Measurements from ENCODE around the gene PKD1. TPM values are rescaled to one million over a fixed set of nuclear protein-coding genes. Genes with fewer than 3 reads are reported as not detected.
"Not testable (repeated sequence)": the region's sequence is repeated elsewhere in the genome, so short reads cannot be mapped to it uniquely, and the experiment has no call there.

Gene PKD1
- total RNA-seq, 6 donors from 2014 or later = 75.4 to 567 (median 106) TPM

DNA sequence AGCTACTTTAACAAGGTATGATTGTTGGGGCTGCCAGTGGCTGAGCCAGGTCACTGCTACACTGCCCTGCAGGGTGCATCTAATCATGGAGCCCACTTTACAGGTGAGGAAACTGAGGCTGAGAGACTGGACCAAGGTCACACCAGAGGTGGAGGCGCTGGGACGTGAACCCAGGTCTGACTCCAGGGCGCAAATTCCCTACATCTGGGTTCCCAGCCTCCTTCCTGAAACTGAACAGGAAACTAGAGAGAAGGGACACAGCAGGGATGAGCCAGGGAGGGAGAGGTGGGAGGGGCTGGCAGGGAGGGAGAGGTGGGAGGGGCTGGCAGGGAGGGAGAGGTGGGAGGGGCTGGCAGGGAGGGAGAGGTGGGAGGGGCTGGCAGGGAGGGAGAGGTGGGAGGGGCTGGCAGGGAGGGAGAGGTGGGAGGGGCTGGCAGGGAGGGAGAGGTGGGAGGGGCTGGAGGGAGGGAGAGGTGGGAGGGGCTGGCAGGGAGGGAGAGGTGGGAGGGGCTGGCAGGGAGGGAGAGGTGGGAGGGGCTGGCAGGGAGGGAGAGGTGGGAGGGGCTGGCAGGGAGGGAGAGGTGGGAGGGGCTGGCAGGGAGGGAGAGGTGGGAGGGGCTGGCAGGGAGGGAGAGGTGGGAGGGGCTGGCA, 7.9 kb downstream of the PKD1 start:
- Histone ChIP-seq H3K4me1 (peaks cover 44 to 61% (median 52%) of the 10 kb centered on the region in 4 donors), H3K27ac (peak overlapping the region; percentile 60 to 91 (median 88))
- H3K9me3 ChIP-seq, H3K36me3 ChIP-seq, DNase-seq, H3K4me3 ChIP-seq, H3K27me3 ChIP-seq: not testable (repeated sequence)
- WGBS, 2 donors = 74% methylated on average over 3 of the region's 3 CpGs; no CpG with 5 or more reads in 1 of the 2 donors
- TF ChIP-seq POLR2AphosphoS5 (IDR thresholded peaks at IDR 0.05) = peak in 1 of 2 donors; percentile 15
- ATAC-seq (ENCODE audit: low FRiP score in 2 of 2) = peak in 1 of 2 donors; percentile 18

DNA sequence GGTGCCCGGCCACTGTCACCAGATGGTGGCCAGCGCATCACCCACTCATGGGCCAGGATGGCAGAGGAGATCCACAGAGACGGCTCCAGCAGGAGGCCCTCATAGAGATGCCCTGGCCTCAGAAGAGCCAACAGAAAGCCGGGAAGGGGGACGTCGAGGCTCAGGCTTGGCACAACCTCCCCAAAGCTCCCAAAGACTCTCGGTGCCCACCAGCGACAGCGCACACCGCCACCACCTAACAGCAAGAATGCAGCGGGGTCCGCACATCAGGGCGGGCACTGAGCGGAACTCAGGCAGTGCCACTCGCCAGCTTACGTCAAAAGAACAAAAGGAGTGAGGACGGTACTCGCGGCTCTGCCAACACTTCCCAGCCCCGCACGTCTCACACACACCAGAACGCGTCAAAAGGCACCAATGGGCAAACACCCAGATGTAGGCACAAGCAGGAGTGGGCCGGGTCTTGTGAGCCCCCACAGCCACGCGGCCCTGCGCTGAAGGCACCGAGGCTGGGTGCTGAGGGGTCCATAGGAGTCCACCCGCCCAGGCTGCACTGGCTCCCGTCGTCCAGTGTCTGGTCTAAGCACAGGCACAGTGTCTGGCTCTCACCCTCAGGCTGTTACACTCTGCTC, 8.7 kb downstream of the PKD1 start:
- not testable (repeated sequence) for ATAC-seq (ENCODE audit: low FRiP score in 2 of 2); H3K27me3 ChIP-seq; H3K36me3 ChIP-seq; H3K9me3 ChIP-seq; H3K4me3 ChIP-seq
- WGBS, 2 donors = 65 to 85% methylated on average over 22 to 26 of the region's 31 CpGs
- Histone ChIP-seq H3K4me1 (peaks cover 49 to 67% (median 55%) of the 10 kb centered on the region in 4 donors), H3K27ac (peak overlapping the region; percentile 60 to 91 (median 88))
- DNase-seq = peak in 1 of 2 donors; percentile 86

DNA sequence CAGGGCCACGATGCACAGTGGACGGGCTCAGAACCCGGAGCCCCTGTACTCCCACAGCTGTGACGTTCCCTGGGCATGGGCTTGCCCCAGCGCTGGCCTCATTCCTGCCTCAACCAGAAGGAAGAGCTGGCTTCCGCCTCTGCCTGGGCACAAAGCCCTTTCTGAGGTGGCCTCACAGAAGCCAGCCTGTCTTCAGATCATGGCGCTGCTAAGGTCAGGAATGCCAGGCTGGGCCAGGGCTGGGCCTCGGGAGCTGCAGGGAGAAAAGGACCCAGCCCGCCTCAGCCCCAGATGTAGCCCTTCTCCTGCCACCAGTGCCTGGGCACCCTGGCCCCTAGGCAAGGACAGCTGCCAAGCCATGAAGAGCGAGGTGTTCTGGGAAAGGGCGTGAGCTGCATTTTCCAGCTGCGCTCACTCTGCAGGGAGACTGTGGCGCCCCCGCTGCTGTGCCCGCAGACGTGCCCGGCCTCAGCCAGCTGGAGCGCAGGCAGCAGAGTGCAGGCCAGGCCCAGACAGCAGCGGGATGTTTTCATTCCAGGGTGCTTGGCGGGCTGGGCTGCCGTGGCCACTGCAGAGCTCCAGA, 9.4 kb downstream of the PKD1 start:
- Histone ChIP-seq H3K27ac (peak overlapping the region; percentile 60 to 91 (median 88)), H3K4me1 (peaks cover 49 to 75% (median 58%) of the 10 kb centered on the region in 4 donors)
- H3K36me3 ChIP-seq; H3K4me3 ChIP-seq; H3K9me3 ChIP-seq; H3K27me3 ChIP-seq; ATAC-seq (ENCODE audit: low FRiP score in 2 of 2): not testable (repeated sequence)
- peak in 1 of 2 donors; percentile 42 for TF ChIP-seq POLR2AphosphoS5 (IDR thresholded peaks at IDR 0.05)
- 60% methylated on average over 16 of the region's 21 CpGs; no CpG with 5 or more reads in 1 of the 2 donors for WGBS, 2 donors
- peak in 1 of 2 donors; percentile 82 for DNase-seq

DNA sequence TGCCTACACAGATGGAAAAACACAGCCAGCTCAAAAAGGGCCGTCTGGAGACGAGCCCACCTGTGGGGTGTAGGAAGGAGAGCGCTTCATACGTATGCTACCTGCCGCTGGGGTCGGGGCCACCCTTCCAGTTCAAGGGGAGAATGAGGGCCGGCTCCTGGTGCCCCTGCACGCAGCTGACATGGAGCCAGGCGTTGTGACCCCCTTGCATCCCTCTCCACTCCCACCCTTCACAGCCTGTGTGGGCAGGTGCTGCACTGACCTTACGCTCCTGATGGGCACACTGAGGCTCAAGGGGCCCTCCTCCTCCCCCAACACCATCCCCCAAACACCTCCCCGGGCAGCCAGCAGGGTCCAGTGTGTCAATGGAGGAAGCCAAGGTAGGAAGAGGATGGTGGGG, 10.1 kb downstream of the PKD1 start:
- Histone ChIP-seq H3K4me1 (peaks cover 49 to 78% (median 58%) of the 10 kb centered on the region in 4 donors), H3K4me3 (peak overlapping the region in 2 of 4 donors; percentile 25 to 38), H3K27ac (peak overlapping the region; percentile 86 to 91 (median 88))
- not testable (repeated sequence) for ATAC-seq (ENCODE audit: low FRiP score in 2 of 2); H3K36me3 ChIP-seq; H3K27me3 ChIP-seq; H3K9me3 ChIP-seq; DNase-seq
- 43% methylated on average over 11 of the region's 11 CpGs; no CpG with 5 or more reads in 1 of the 2 donors for WGBS, 2 donors

DNA sequence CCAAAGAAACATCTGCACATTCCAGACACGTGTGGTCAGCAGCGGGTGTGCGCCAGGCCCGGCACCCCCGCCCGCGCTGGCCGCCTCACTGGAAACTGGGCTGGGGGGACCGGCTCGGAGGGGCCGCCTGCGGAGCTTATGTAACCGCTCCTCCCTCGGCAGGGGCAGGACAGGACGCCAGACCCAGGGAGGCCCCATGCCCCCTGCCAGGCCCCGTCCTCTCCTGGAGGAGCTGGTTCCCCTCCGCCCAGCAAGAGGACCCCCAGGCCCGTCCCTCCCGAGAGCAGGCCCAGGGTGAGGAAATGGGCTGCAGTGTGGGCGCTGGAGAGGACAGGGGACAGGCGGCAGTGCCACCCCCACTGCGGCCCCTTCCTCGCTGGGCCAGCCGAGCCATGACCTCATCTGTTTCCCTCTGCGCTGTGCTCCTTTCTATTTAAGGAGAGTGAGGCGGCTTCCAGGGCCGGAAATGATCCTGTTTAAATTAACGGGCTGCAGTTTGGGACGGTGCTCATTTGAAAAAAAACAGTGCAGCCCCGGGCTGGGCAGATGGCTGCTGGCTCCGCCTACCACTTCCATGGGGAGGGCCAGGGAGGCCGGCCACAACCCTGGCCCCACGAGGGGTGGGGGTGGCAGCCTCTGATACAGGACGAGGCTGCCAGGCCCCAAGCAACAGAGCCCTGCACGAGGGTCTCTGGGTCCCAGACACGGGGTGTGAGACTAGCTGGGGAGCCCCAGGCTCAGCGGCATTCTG, 10.8 kb downstream of the PKD1 start:
- H3K27me3 ChIP-seq, H3K36me3 ChIP-seq, H3K9me3 ChIP-seq: not testable (repeated sequence)
- peak overlapping the region in 2 of 4 donors; percentile 25 to 38 for H3K4me3 ChIP-seq
- peaks cover 49 to 72% (median 59%) of the 10 kb centered on the region in 4 donors for H3K4me1 ChIP-seq
- peak; percentile 52 to 72 for ATAC-seq (ENCODE audit: low FRiP score in 2 of 2)
- peak; percentile 61 to 89 for DNase-seq
- TF ChIP-seq POLR2A (IDR thresholded peaks at IDR 0.05) = peak in 1 of 4 donors; percentile 37
- peak in 1 of 4 donors; percentile 13 for TF ChIP-seq EP300 (IDR thresholded peaks at IDR 0.05)
- TF ChIP-seq POLR2AphosphoS5 (IDR thresholded peaks at IDR 0.05) = peak; percentile 21 to 70
- peak overlapping the region; percentile 86 to 91 (median 88) for H3K27ac ChIP-seq
- 0 to 2% methylated on average over 1 to 14 of the region's 37 CpGs for WGBS, 2 donors

DNA sequence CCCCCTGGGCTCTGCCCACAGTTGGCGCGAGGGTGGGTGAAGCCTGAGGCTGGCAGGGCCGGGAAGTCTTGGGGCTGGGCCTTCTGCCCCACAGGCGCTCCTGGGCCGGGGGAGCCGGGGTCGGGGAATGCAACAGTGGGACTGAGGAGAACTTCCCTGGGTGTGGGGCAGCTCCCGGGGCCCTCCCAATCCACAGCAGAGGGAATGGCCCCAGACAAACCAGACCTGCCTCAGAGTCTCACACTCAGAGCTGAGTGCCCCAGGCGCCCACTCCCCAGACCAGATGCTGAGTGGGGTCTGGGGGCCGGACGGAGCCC, 11.4 kb downstream of the PKD1 start:
- Histone ChIP-seq H3K27ac (peak overlapping the region; percentile 86 to 91 (median 88)), H3K4me3 (peak overlapping the region in 2 of 4 donors; percentile 25 to 38), H3K4me1 (peaks cover 49 to 72% (median 59%) of the 10 kb centered on the region in 4 donors)
- peak in 1 of 2 donors; percentile 80 for DNase-seq
- H3K9me3 ChIP-seq, H3K27me3 ChIP-seq, H3K36me3 ChIP-seq: not testable (repeated sequence)
- WGBS, 2 donors = 25 to 29% methylated on average over 6 to 8 of the region's 11 CpGs
- ATAC-seq (ENCODE audit: low FRiP score in 2 of 2) = peak in 1 of 2 donors; percentile 29

DNA sequence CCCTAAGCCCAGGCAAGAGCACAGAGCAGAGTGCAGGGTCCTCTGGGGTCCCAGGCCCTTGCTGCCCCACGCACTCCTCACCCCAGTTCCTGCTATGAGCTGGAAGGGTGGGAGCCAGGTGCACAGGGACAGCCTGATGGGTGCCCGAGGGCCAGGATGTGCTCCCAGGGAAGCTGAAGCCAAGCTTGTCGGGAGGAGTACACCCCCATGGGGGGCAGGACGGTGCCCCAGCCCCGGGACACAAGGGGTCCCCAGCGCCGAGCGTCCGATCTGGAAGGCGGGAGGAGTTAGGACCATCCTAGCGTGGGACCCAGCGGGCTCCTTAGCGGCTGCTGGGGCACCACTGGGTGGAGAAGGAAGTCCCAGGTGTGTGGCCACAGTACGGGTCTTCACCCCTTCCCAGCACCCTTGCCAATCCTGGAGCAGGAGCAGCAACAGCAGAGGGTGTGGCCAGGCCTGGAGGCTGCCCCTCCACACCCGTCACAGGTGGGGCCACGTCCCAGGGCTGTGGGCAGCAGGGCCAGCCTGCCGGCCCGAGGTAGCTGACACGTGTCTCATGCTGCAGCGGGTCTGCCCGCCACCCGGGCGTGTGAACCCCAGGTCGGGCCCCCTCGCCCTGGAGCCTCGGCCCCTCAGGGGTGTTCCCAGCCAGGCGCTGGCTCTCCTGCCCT, 11.9 kb downstream of the PKD1 start:
- not testable (repeated sequence) for H3K9me3 ChIP-seq, H3K27me3 ChIP-seq, H3K36me3 ChIP-seq
- peaks cover 49 to 70% (median 58%) of the 10 kb centered on the region in 4 donors for H3K4me1 ChIP-seq
- DNase-seq = peak in 1 of 2 donors; percentile 72
- peak; percentile 1 to 7 for ATAC-seq (ENCODE audit: low FRiP score in 2 of 2)
- WGBS, 2 donors = 13 to 64% methylated on average over 7 to 9 of the region's 27 CpGs
- peak overlapping the region; percentile 86 to 91 (median 88) for H3K27ac ChIP-seq
- H3K4me3 ChIP-seq = peak overlapping the region in 1 of 4 donors; percentile 38

DNA sequence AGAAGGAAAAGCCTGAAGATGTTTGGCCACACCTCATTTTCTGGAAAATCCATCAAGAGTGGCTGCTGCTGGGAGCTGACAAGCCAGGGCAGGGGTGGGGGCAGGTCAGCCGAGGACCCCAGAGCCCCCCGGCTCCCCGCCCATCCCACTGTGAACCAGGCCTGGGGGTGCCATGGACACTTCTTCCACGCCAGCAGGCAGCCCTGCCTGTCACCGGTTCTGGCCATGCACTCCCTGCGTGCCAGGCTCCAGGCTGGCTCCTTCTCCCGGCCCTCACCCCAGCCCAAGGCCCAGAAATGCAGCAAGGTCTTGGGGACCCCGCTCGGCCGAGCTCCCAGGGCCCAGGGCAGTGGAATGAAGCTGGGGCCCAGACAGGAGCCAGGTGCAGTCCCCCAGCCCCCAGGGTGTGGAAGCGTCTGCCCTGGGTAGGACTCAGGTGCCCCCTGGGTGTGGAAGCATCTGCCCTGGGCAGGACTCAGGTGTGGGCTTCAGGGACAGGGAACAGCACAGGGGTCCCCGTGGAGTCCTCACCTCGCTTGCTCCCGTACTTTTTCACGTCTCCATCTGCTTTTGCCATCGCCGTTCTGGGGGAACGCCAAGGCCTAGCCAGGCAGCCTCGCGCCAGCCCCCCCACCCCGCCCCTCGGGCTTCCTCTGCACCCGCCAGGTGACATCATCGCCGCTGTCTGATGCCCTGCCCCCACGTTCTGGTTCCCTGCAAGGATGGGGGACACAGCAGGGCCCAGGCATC, 12.6 kb downstream of the PKD1 start:
- not testable (repeated sequence) for H3K9me3 ChIP-seq, H3K27me3 ChIP-seq, H3K4me3 ChIP-seq, H3K36me3 ChIP-seq
- Histone ChIP-seq H3K4me1 (peaks cover 42 to 63% (median 51%) of the 10 kb centered on the region in 4 donors), H3K27ac (peak overlapping the region; percentile 47 to 91 (median 88))
- WGBS, 2 donors = 66 to 81% methylated on average over 10 to 19 of the region's 26 CpGs
- peak; percentile 1 to 9 for ATAC-seq (ENCODE audit: low FRiP score in 2 of 2)
- peak in 1 of 2 donors; percentile 60 for DNase-seq
